Gastrocnemius medialis (tissue), 4 donors: ENCODE measurements around the gene RAB3C.
"Not testable (repeated sequence)": the region's sequence is repeated elsewhere in the genome, so short reads cannot be mapped to it uniquely, and the experiment has no call there.

Experiments used
- POLR2A ChIP-seq, 2 donors: fragments of 450-650 bp; IDR thresholded peaks; one replicate each; pipeline ENCODE4 v1.6.1; 2017; ENCODE audit warnings: antibody characterized with exemption in 2 of 2, mild to moderate bottlenecking in 2 of 2, moderate library complexity in 2 of 2
- TF ChIP-seq, protein P1 (sequence below), 5 experiments: fragments of 450-650 bp in 3 of 5; fragments of 200-600 bp in 2 of 5; sonication (generic) in 2 of 5; IDR thresholded peaks in 4 of 5; conservative IDR thresholded peaks in 1 of 5; 1 replicate in 4 of 5; 2 replicates in 1 of 5; pipeline ENCODE4 v1.5.1; 2016 to 2019; ENCODE audit warnings: antibody characterized with exemption in 5 of 5, mild to moderate bottlenecking in 3 of 5, moderate library complexity in 3 of 5

DNA sequence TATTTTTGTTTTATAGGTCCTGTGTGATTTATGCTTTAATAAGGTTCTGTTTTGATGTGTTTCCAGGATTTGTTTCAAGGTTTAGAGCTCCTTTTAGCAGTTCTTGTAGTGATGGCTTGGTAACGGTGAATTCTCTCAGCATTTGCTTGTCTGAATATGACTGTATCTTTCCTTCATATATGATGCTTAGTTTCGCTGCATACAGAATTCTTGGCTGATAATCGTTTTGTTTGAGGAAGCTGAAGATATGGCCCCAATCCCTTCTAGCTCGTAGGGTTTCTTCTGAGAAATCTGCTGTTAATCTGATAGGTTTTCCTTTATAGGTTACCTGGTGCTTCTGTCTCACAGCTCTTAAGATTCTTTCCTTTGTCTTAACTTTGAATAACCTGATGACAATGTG, 20.0 kb downstream of the RAB3C start:
- TF ChIP-seq, protein P1, sequence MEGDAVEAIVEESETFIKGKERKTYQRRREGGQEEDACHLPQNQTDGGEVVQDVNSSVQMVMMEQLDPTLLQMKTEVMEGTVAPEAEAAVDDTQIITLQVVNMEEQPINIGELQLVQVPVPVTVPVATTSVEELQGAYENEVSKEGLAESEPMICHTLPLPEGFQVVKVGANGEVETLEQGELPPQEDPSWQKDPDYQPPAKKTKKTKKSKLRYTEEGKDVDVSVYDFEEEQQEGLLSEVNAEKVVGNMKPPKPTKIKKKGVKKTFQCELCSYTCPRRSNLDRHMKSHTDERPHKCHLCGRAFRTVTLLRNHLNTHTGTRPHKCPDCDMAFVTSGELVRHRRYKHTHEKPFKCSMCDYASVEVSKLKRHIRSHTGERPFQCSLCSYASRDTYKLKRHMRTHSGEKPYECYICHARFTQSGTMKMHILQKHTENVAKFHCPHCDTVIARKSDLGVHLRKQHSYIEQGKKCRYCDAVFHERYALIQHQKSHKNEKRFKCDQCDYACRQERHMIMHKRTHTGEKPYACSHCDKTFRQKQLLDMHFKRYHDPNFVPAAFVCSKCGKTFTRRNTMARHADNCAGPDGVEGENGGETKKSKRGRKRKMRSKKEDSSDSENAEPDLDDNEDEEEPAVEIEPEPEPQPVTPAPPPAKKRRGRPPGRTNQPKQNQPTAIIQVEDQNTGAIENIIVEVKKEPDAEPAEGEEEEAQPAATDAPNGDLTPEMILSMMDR (IDR thresholded peaks at IDR 0.05 in 4 of 5, conservative IDR thresholded peaks at IDR 0.05 in 1 of 5) = not testable (repeated sequence)
- not testable (repeated sequence) for TF ChIP-seq POLR2A (IDR thresholded peaks at IDR 0.05)
